K562 (cell line): ENCODE data around the gene JMJD1C. TPM values are rescaled to one million over a fixed set of nuclear protein-coding genes. Genes with fewer than 3 reads are reported as not detected.
A peak's percentile ranks its signal among the peaks of the same experiment; 100 is the strongest.

ENCODE experiments used
- CBFA2T3 ChIP-seq: fragments of 450-650 bp; IDR thresholded peaks from 2 replicates; pipeline ENCODE4 v1.6.1; 2017
- FOXA3 ChIP-seq, 2 experiments: fragments of 450-650 bp in 1 of 2; sonication (generic) in 1 of 2; formaldehyde crosslinking; IDR thresholded peaks in 1 of 2; conservative IDR thresholded peaks in 1 of 2; 2 replicates each; pipeline versions ENCODE4 v1.4.0 to v1.8.0; 2020 to 2022; ENCODE audit warnings: mild to moderate bottlenecking in 2 of 2, missing genetic modification reagents in 1 of 2
- GABPA ChIP-seq: fragments of 200-800 bp; sonication (Bioruptor generic); conservative IDR thresholded peaks from 2 replicates; pipeline ENCODE4 v1.6.1; 2016; ENCODE audit warnings: low read depth, missing genetic modification characterization, missing compliant biosample characterization
- HDGF ChIP-seq: fragments of 450-650 bp; IDR thresholded peaks from 2 replicates; pipeline ENCODE4 v1.6.1; 2016
- HMG20B ChIP-seq: fragments of 250-450 bp; sonication (Bioruptor Pico); IDR thresholded peaks from 2 replicates; pipeline ENCODE4 v1.5.0; 2021; ENCODE audit warnings: mild to moderate bottlenecking
- KDM5B ChIP-seq: fragments of 200-600 bp; sonication (generic); IDR thresholded peaks from 2 replicates; pipeline ENCODE4 v1.6.1; 2012; ENCODE audit warnings: low read depth, mild to moderate bottlenecking, moderate library complexity, low read length, control low read depth, inconsistent platforms; ENCODE audit not compliant: insufficient replicate concordance
- MAZ ChIP-seq, 2 experiments: fragments of 450-650 bp in 1 of 2; sonication (generic) in 1 of 2; formaldehyde crosslinking; IDR thresholded peaks in 1 of 2; conservative IDR thresholded peaks in 1 of 2; 2 replicates each; pipeline versions ENCODE4 v1.4.0 to v1.5.0; 2020; ENCODE audit warnings: mild to moderate bottlenecking in 1 of 2, missing genetic modification reagents in 1 of 2
- PHB ChIP-seq: fragments of 250-450 bp; sonication (Bioruptor Pico); IDR thresholded peaks from 2 replicates; pipeline ENCODE4 v1.5.0; 2021
- POLR2AphosphoS5 ChIP-seq: IDR thresholded peaks from 2 replicates; pipeline ENCODE4 v1.6.1; 2011; ENCODE audit warnings: mild to moderate bottlenecking, low read depth, low read length, moderate library complexity; ENCODE audit not compliant: control insufficient read depth, insufficient read depth
- SETDB1 ChIP-seq: IDR thresholded peaks from one replicate; pipeline ENCODE4 v1.6.1; 2012; ENCODE audit warnings: low read length, control low read depth, inconsistent platforms
- SMARCA5 ChIP-seq: fragments of 450-650 bp; IDR thresholded peaks from 2 replicates; pipeline ENCODE4 v1.6.1; 2016
- TEAD4 ChIP-seq, 2 experiments: sonication (generic) in 1 of 2; formaldehyde crosslinking in 1 of 2; IDR thresholded peaks; 2 replicates each; pipeline versions ENCODE4 v1.6.1 to v1.8.0; 2012 to 2022; ENCODE audit warnings: borderline replicate concordance in 1 of 2, inconsistent platforms in 1 of 2, low read length in 1 of 2, mild to moderate bottlenecking in 1 of 2, missing genetic modification reagents in 1 of 2
- ZNF165 ChIP-seq: fragments of 250-450 bp; sonication (Bioruptor Pico); IDR thresholded peaks from 2 replicates; pipeline ENCODE4 v1.4.0; 2020; ENCODE audit warnings: borderline replicate concordance
- ZNF668 ChIP-seq: fragments of 250-450 bp; sonication (Bioruptor Pico); IDR thresholded peaks from 2 replicates; pipeline ENCODE4 v1.8.0; 2022; ENCODE audit warnings: mild to moderate bottlenecking, inconsistent platforms
- ZNF766 ChIP-seq: fragments of 200-800 bp; sonication (Bioruptor generic); conservative IDR thresholded peaks from 2 replicates; pipeline ENCODE4 v1.6.1; 2016; ENCODE audit warnings: missing genetic modification characterization, missing compliant biosample characterization
- ZZZ3 ChIP-seq: fragments of 450-650 bp; IDR thresholded peaks from 2 replicates; pipeline ENCODE4 v1.6.1; 2016; ENCODE audit warnings: antibody characterized with exemption, mild to moderate bottlenecking, moderate library complexity
- polyA plus RNA-seq, 8 experiments: library from polyadenylated mRNA; depleted of rRNA in 4 of 8; stranded (reverse) in 5 of 8; unstranded in 3 of 8; fragments of >200 nt; fragmentation: Nextera tagmentation in 2 of 8; fragmentation: Illumina TruSeq in 1 of 8; extraction: Ambion mirVana in 2 of 8; extraction: Trizol in 1 of 8; gene quantifications; 2 replicates each; pipeline versions ENCODE4 v1.2.1 to v1.2.3, GENCODE V29; 2011 to 2014; ENCODE audit warnings: inconsistent platforms in 1 of 8, missing spikeins in 1 of 8
- total RNA-seq, 7 experiments: library from RNA; depleted of rRNA in 6 of 7; stranded (reverse); fragments of >200 nt in 6 of 7; fragmentation: Illumina TruSeq in 2 of 7; extraction: Trizol in 2 of 7; gene quantifications; 2 replicates each; pipeline versions ENCODE4 v1.2.1 to v1.2.3, GENCODE V29; 2011 to 2021; ENCODE audit warnings: low replicate concordance in 1 of 7
- TF ChIP-seq, protein P1 (sequence below): fragments of 250-450 bp; sonication (Bioruptor Pico); IDR thresholded peaks from 2 replicates; pipeline ENCODE4 v1.8.0; 2022; ENCODE audit warnings: moderate library complexity, mild to moderate bottlenecking, inconsistent platforms
- TF ChIP-seq, protein P2 (sequence below): IDR thresholded peaks from 3 replicates; pipeline ENCODE4 v1.6.1; 2011; ENCODE audit warnings: borderline replicate concordance, mild to moderate bottlenecking, moderate library complexity; ENCODE audit not compliant: insufficient read length; ENCODE audit errors: extremely low read depth
- TF ChIP-seq, protein P3 (sequence below), 2 experiments: IDR thresholded peaks; 2 replicates each; pipeline ENCODE4 v1.6.1; 2012; ENCODE audit warnings: improper control_type of control experiment in 2 of 2, low read depth in 2 of 2, low read length in 2 of 2, borderline replicate concordance in 1 of 2
- TF ChIP-seq, protein P4 (sequence below): sonication (generic); formaldehyde crosslinking; IDR thresholded peaks from 2 replicates; pipeline ENCODE4 v1.5.0; 2020; ENCODE audit warnings: missing genetic modification reagents

Gene JMJD1C
- total and polyA plus RNA-seq, 9 of the 15 experiments (the other 6 are each of a cell fraction or from before 2014, with no cell fraction given) = 25.3 to 68.0 (median 47.2) TPM

DNA sequence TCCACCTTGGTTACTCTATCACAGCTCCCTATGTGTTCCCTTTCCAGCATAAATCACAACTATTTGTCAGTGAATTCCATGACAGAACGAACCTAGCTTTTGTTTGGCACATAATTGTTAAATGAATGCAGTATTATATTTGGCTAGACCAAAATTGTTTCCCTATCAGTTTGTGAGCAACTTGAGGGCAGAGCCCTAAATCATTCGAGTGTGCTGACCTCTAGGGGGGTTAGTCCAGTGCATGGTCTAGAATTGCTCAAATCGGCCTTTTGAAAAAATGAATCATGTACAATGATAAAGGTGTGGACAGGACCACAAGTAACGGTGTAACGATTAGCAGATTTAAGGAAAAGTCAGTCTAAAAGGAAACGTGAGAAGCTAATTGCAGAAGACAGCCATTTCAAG lies 333.1 kb downstream of the JMJD1C start (continued):
- TF ChIP-seq TEAD4 (IDR thresholded peaks at IDR 0.05; ENCODE audit: low read length) (peak; percentile 64; the same call in 1 of the 2 replicates), TEAD4 (CRISPR knock-in tag; IDR thresholded peaks at IDR 0.05; ENCODE audit: borderline replicate concordance) (no peak), ZNF668 (CRISPR knock-in tag) (peak; percentile 87), HMG20B (CRISPR knock-in tag) (no peak), ZZZ3 (no peak), SMARCA5 (peak; percentile 44; the same call in 1 of the 2 replicates), SETDB1 (no peak), FOXA3 (CRISPR knock-in tag; conservative IDR thresholded peaks at IDR 0.05 in 1 of 2, IDR thresholded peaks at IDR 0.05 in 1 of 2) (no peak; a peak in 1 of 4 replicates), ZNF766 (CRISPR knock-in tag) (peak; percentile 85; the same call in 1 of the 2 replicates), ZNF165 (CRISPR knock-in tag) (no peak), CBFA2T3 (no peak; the same call in 1 of the 2 replicates), GABPA (tag) (no peak), HDGF (no peak), KDM5B (no peak), POLR2AphosphoS5 (no peak), PHB (CRISPR knock-in tag) (no peak), MAZ (CRISPR knock-in tag; conservative IDR thresholded peaks at IDR 0.05 in 1 of 2, IDR thresholded peaks at IDR 0.05 in 1 of 2) (no peak)
- TF ChIP-seq, protein P1, sequence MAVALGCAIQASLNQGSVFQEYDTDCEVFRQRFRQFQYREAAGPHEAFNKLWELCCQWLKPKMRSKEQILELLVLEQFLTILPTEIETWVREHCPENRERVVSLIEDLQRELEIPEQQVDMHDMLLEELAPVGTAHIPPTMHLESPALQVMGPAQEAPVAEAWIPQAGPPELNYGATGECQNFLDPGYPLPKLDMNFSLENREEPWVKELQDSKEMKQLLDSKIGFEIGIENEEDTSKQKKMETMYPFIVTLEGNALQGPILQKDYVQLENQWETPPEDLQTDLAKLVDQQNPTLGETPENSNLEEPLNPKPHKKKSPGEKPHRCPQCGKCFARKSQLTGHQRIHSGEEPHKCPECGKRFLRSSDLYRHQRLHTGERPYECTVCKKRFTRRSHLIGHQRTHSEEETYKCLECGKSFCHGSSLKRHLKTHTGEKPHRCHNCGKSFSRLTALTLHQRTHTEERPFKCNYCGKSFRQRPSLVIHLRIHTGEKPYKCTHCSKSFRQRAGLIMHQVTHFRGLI (CRISPR knock-in tag) = no peak
- TF ChIP-seq, protein P2, sequence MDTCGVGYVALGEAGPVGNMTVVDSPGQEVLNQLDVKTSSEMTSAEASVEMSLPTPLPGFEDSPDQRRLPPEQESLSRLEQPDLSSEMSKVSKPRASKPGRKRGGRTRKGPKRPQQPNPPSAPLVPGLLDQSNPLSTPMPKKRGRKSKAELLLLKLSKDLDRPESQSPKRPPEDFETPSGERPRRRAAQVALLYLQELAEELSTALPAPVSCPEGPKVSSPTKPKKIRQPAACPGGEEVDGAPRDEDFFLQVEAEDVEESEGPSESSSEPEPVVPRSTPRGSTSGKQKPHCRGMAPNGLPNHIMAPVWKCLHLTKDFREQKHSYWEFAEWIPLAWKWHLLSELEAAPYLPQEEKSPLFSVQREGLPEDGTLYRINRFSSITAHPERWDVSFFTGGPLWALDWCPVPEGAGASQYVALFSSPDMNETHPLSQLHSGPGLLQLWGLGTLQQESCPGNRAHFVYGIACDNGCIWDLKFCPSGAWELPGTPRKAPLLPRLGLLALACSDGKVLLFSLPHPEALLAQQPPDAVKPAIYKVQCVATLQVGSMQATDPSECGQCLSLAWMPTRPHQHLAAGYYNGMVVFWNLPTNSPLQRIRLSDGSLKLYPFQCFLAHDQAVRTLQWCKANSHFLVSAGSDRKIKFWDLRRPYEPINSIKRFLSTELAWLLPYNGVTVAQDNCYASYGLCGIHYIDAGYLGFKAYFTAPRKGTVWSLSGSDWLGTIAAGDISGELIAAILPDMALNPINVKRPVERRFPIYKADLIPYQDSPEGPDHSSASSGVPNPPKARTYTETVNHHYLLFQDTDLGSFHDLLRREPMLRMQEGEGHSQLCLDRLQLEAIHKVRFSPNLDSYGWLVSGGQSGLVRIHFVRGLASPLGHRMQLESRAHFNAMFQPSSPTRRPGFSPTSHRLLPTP = no peak
- TF ChIP-seq, protein P3, sequence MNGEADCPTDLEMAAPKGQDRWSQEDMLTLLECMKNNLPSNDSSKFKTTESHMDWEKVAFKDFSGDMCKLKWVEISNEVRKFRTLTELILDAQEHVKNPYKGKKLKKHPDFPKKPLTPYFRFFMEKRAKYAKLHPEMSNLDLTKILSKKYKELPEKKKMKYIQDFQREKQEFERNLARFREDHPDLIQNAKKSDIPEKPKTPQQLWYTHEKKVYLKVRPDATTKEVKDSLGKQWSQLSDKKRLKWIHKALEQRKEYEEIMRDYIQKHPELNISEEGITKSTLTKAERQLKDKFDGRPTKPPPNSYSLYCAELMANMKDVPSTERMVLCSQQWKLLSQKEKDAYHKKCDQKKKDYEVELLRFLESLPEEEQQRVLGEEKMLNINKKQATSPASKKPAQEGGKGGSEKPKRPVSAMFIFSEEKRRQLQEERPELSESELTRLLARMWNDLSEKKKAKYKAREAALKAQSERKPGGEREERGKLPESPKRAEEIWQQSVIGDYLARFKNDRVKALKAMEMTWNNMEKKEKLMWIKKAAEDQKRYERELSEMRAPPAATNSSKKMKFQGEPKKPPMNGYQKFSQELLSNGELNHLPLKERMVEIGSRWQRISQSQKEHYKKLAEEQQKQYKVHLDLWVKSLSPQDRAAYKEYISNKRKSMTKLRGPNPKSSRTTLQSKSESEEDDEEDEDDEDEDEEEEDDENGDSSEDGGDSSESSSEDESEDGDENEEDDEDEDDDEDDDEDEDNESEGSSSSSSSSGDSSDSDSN (IDR thresholded peaks at IDR 0.05; ENCODE audit: borderline replicate concordance in 1 of 2, low read depth in 2 of 2, low read length in 2 of 2) = no peak
- TF ChIP-seq, protein P4, sequence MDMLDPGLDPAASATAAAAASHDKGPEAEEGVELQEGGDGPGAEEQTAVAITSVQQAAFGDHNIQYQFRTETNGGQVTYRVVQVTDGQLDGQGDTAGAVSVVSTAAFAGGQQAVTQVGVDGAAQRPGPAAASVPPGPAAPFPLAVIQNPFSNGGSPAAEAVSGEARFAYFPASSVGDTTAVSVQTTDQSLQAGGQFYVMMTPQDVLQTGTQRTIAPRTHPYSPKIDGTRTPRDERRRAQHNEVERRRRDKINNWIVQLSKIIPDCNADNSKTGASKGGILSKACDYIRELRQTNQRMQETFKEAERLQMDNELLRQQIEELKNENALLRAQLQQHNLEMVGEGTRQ (CRISPR knock-in tag) = no peak
